Measurements from ENCODE around the gene PITX1.
"Not testable (repeated sequence)": the region's sequence is repeated elsewhere in the genome, so short reads cannot be mapped to it uniquely, and the experiment has no call there.

The PITX1 gene

DNA sequence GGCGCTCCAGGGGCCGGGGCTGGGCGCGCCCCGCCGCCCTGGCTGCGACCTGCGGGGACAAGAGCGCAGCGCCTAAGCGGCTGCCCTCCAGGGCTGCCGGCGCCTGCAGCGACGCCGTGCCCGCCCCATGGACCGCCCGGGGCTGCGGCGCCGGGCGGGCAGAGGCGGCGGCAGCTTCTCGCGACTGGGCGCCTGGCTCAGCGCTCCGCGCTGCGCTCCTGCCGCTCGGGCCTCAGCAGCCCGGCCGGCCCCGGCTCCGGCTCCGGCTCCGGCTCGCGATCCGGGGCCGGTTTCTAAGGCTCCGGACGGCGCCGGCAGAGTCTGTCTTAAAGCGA, at the start of gene PITX1:
Gene PITX1 (minus strand): TSS at position 328 of the 335 bp plus-strand sequence. CDS start 347 bp downstream, outside the sequence.
- DNase-seq, result no peak

DNA sequence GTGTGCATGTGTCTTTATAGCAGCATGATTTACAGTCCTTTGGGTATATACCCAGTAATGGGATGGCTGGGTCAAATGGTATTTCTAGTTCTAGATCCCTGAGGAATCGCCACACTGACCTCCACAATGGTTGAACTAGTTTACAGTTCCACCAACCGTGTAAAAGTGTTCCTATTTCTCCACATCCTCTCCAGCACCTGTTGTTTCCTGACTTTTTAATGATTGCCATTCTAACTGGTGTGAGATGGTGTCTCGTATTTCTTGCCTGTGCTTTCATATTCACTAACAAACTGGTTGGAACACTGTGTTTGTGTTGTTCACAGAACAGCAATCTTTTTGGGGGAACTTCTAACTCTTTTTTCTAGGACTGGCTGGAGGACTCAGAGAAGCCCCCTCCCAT, 49.3 kb upstream of the PITX1 start:
- not testable (repeated sequence) for DNase-seq

DNA sequence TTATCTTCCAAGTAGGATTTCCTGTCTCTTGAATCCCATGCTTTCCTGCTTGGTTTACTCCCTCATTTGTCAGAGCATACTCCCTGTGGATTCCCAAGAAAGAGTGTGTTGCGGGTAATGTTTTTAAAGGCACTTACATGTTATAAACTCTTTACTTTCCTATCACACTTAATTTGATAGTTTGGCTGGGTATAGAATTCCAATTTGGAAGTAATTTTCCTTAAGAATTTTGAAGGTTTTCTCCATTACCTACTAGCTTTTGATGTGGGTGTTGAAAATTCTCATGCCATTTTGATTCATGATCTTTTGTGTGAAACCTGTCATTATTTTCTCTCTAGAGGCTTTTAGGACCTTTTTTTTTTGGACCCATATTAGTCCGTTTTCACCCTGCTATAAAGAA, 47.2 kb upstream of the PITX1 start:
- DNase-seq, result no peak

DNA sequence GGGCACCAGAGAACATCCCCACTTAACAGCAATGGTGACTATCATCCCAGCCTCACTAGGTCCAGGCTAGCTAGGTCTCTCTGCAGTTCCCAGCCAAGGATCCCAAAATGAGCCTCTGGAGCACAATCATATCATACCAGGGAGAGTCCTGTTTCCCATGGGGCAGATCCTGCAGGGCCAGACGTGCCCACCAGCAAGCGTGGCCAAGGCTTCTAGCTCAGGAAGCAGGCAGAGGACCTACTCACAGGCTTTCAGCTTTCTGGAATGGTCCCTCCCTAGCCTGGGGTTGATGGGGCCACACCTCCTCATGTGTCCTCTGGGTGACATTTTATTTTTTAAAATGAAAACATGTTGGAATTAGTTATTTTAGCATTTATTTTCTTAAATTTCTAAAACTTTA, 45.7 kb upstream of the PITX1 start:
- DNase-seq, result no peak

DNA sequence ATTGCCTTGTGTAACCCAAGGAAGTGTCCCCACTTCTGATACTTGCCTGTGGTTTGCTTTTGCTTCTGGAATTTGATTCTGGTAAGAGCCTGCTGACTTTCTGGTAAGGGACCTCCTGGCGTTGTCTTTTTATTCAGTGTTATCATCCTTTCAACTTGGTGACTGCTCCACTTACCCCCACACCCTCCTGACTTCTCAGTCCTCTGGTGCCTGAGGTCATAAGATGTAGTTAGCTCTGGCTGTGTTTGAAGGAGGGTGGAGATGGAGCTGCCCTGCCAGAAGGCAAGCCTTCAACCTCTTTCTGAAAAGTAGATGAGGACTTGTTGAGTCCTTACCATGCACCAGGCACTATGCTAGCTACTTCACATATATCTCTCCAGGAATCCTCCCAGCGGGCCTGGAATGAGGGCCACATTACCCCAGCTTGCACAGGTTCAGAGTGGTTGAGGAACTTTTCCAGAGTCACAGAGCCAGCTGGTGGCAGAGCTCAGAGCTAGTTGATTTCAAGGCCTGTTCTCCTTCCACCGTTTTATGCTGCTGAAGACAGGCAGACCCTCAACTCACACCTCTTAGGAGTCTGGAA, 45.2 kb upstream of the PITX1 start:
- no peak for DNase-seq

DNA sequence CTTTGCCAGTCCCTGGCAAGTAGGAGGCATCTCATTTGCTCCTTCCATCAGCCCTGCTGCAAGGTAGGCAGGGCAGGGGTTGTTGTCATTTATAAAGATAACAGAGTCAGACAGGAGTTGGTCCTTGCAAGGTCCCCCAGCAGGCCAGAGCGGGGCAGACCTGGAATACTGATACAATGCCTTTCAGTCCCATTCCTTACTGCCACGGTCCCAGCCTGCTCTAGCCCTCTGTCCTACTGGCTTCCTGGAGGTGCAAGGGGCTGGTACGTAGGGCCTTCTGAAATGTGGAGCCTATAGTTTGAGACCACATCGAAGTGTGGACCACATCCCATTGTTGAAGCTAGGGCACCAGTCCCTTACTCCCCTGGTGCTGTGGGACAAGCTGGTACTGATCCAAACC, 42.8 kb upstream of the PITX1 start:
- no peak for DNase-seq

DNA sequence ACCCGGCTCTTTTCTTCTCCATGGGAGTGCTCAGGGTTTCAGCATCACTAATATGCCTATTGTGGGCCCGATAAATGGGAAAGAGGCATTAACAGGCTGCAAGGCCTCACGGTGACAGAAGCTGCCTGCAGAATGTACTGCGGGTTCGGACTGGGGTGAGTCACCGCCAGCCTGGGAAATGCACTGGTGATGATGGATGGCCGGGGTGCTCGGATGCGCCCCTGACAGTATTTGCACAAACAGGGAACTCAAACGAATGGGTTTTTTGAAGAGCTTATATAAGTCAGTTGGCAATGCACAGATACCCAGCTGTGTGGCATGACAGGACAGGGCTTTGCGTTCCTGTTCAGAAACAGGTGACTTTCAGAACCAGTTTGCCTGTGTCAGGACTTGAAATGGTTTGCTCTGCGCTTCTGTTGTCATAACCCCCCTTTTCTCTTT, 42.0 kb upstream of the PITX1 start:
- no peak for DNase-seq

DNA sequence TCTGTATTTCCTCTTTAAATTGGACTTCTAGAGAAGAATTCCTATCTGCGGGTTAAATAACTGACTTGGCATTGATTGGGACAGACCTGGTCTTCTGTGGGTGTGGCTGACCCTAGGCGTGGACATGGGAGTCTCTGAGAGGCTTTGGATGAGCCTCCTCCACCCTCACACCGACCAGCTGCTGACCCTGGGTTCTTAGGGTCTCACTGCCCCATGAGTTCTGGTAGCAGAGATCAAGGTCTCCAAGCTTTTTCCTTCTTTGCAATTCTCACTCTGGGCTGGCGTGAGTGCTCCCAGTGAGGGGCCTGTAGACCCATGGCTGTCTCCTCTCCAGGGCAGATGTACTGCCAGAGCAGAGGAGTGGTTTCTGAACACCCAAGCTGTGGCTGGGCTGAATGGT, 41.6 kb upstream of the PITX1 start:
- DNase-seq, result no peak

DNA sequence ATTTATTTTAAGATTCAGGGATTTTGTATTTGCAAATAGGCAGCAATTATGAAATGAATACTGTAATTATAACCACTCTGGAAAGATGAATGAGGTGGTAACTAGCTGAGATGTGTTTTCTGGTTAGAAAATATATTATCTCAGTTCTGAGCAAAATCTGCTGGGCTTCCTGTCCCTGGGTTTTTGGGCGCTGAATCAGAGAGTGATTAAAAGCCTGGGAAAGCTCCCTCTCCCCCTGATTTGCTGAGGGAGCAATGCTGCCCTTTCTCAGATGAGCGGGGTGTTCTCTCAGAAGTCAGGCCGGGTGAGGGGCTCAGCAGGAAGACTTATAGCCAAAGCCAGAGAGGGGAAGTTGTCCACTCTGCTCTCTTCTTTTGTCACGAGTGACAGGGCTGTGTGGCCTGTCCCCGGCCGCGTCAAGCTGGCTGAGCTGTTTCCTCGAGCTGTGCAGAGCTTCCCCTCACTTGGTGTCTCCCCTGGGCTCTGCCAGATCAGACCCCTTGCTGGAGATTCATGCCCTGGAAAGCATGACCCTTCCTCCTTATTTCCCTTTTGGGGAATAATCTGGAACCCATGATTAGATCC, 39.8 kb upstream of the PITX1 start:
- DNase-seq, result no peak

DNA sequence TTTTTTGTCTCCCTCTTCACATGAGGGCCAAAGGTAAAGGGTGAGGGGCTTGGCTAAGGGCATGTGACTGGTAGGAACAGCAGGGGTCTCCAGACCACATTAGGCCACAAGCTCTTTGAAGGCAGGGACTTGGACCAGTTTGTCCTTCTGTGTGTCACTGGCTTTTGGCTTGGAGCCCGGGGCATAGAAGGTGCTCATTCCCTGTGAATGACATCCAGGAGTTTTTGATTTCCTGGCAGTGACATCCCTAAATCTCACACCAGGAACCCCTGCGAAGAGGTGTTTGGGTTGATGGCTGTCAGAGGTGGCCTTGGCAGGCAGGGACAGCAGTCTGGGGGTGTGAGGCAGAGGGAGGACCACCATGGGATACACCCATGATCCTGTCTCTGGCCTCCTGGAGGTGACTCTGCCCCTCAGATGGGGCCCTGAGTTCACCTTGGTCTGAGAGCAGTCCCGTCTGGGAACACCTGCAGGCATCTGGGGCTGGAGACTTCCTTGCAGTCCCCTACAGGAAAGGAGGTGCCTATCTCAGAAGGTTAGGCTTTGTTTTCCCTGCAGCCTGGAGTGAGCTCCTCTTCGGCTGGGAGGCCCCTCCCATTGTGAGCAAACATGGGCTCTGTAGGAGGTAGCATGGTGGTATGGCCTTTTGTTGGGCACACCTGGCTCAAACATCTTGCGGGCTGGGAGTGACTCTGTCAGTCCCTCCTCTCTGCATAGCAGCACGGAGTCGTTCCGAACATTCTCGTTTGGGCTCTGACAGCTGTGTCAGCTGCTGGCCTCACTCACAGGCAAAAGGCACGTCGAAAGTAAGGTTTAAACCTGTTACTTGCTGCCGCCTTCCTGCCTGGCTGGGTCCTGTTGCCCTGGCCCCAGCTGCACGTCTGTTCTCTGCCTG, 38.6 kb upstream of the PITX1 start:
- no peak for DNase-seq

DNA sequence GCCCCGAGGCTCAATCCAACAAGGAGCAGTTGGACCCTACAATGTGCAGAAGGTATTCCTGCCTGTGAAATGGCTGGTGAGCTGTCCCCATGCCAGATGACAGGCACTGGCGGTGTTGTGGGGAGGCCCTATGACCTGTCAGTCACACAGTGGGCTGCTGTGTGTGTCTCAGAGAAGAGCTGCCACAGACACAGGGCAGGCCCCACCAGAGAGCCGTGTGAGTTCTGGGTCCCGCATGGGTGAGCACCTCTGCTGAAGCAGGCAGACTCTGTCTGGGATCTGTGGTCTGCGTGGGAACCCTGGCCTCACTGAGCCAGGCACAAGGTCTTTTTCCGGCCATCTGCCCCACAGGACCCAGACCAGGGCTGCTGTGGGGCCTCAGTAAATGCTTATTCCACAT, 37.3 kb upstream of the PITX1 start:
- no peak for DNase-seq

DNA sequence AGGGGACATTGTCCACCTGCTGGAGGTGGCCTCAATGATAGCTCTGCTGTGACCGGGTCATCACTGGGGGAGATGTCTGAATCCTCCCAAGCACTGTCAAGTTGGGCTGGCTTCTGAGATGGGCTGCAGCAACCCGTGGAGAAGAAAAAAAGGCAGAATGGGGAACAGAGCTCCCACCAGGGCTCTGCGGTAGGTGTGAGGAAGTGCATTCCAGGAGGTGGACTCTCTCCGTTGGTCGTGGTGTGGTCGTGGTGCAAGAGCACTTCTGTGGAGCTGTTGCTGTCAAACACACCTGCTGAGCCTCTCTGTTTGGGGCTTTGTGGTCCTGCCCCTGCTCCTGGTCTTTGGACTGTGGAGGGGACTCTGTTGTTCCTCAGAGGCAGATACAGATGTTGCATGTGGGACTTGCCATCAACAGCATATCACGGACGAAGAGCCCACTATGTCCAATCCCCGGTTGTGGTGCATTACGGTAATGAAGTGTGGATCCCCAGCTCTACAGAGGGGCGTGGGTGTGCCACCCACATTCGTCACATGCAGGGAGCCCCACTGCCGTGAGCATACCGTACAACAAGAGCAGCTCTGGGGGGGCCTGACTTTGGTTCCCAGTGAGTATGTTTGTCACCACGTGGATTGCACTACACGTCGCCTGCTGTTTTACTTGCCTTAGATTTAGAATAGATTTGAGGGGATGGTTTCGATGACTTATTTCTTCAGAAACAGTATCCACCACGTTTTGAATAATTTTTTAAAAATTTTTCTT, 36.0 kb upstream of the PITX1 start:
- DNase-seq, result no peak

DNA sequence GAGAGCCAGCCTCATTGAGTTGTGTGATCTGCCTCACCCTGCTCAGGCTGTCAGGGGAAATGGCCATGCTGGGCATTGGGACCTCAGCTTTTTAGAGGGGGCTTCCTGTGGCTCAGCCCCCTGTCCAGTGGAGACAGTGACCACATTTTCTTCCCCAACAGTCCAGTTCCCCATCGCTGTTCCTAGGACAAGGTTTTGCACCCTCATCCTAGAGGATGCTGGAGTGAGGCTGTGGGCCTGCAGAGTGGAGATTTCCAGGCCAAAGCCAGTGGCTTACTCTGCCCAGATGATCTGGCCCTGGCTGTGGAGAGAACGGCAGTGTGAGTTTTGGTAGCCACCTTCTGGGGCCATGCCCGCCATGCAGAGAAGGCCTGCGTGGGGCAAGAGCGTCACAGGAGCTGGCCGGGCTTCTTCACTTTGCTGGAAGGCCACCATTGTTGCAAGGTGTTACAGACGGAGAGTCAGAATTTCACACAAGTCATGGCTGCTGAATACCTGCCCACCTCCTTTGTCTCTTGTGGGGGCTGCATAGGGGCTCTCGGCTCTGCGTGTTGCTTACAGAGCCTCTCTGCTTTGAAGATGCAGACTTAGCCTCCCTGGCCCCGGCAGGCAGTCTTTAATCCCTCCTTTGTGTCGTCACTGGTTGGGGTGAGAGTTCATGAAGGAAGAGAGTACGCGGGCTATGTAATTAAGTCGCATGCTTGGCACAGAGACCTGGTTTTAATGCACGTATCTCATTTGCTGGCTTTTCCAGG, 35.2 kb upstream of the PITX1 start:
- DNase-seq, result no peak

DNA sequence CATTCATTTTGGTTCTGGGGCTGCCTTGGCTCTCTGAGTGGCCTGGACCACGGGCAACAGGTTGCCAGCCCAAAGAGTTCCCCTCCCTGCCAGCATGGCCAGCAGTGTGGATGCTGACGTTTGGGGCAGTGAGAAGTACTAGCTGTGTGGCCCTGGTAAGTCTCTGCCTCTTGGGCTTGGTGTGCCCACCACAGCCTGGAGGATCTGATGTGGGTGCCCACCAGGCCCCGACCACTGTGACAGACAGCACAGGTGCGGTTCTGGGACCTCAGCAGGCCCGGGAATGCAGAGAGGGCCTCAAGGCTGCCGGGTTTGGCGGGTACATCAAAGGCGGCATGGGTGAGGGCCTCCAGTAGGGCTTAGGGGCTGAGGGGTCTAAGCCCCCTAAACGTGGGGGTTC, 33.6 kb upstream of the PITX1 start:
- no peak for DNase-seq

DNA sequence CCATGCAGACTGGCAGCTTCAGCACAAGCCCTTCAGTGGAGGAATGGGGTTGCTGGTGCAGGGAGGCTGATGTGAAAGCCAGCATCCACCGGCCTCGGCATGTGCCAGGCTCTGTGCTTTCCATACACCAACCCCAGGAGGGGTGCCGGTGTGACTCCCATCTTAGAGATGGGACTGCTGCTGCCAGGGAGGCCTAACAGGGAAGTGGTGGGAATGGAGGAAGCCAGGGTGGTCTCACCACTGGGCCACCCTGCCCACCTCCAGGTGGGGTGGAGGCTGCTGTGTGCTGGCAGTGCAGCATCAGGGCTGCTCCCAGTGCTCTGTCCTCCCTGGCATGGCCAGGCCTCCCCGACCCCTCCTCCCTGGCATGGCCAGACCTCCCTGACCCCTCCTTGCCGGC, 32.8 kb upstream of the PITX1 start:
- DNase-seq, result no peak

DNA sequence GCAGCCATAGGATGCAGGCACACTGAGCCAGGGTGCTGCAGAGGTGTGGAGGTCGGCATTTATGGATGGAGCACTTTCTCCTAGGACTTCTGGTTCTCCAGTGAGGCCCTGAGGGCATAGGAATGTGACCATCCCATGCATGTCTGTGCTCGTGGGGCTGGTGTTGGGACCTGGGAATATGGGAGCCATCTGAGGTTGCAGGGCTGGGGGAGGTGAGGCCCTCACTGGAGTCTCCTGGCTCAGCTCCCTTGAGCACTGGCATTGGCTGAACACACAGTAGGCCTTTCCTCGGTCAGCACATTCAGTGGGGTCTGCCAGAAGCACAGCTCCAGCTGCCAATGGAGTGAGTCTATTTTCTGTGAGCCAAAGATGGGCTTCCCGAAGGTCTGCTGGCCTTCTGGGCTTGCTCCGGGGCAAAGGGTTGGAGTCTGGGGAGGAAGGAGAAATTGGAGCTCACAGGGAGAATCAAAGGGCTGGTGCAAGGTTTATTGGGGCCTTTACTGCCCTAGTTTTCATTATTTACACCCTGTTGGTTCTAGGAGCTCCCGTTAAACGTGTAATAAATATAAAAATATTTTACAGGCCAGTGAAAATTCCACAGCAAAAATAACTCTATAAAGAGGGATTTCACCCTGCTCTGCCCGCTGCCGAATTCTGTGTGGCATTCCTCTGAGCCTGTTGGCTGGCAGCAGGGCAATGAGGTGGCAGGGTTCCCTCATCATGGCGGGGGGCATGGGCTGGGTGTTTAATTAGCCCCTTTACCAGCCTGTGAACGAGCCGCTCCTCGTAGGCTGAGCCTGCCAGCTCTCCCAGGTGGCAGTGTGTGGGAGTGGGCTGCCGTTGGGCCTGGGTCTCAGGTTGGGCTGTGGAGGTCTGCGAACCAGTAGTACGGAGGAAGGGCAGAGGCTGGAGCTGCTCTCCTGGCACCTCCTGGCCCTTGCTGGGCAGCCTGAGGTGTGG, 31.6 kb upstream of the PITX1 start:
- DNase-seq, result no peak

DNA sequence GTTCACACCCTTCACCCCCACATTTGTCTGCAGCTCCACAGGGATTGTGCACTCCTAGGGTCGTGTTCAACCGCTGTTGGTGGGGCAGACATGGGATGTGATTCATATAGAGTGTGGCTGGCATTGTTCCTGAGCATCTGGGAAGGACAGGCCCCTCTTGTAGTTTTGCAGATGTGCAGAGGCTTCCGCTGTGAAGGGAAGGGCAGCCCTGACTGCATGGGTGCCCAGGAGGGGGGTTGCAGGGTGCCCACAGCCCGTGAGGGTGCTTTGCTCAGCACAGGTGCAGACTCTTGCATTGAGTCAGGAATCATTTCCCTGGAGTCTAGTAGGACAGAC, 30.2 kb upstream of the PITX1 start:
- DNase-seq, result no peak

DNA sequence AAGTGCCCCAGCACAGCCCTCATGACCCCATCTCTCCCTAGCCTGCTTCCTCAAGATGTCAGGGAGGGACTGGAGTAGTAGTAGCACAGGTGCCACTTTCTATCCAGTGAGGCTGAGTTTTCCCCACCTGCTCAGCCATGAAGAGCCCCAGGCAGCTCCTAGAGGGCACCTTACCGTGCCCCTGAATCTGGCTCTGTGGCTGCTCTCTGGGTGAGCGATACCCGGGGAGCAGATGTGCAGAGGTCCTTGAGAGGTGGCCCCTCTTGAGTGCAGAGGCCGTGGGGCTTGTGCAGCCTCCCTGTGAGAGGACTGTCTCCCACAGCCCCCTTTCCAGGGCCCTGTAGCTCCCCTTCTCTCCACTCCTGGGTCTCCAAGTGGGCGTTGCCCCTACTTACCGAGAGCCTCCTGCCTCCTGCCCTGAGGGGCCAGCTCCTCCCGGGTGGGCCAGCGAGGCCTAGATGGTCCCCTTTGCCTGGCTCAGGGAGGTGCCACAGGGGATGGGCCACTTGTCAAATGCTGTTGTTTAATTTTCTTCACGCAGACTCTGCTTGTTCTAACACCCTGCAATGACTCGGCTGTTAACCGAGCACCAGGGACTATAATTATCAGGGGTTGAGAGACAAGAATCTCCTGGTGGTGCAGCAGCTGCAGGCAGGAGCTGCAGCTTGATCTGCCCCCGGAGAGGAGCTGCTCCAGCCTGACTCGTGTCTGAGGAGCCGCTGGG, 29.6 kb upstream of the PITX1 start:
- no peak for DNase-seq

DNA sequence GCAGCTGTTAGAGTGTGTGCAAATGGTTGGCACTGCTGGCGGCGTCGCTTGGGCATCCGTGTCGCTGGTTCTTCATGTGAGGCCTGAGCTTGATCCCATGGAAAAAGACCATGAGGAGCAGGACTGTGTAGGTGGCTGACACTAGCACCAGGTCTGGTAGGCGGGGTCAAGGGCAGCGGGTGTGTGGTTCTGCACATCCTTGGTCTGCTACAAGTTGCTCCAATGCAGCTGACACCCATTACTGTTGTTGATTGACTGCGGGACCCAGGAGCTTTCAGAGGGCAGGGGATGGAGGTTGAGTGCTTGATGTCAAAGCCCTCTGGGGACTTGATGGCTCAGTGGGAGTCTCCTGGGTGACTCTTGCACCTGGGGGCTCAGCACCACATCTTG, 29.0 kb upstream of the PITX1 start:
- DNase-seq, result no peak

DNA sequence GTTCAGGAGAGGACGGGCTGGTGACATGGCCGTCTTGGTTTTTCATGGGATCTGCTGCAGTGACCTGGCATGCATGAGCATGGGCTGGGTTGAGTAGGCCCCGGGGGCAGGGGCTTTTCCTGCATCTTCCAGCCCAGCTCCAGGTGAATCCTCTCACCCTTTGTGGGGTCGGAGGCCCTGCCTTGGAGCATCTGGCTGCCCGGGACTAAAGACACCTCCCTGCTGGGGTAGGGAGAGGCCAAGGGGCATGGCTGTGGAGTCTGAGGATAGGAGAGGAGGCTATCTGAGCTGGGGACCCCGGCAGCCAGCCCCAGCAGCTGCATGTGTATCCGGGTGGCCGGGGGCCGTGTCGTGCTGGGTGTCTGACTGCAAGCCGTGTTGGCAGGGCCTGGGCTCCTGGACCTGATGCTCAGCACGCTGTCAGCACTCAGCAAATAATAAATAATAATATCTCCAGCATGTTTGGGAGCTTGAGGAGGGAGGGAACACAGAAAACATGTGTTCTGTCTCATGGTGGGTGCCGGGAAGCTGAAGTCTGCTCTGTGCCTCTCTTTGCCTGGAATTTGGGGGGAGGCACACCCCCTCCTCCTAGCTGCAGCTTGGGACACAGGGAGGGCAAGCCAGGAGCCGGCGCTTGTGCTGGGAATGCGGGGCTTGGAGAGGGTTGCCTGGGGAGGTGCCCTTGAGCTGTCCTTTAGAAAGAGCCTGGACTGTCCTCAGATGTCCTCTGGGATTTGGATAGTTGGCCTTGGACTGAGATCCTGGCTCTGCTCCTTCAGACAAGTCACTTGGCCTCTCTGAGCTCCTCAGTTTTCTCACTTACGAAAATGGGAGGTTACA, 28.4 kb upstream of the PITX1 start:
- no peak for DNase-seq
